Prostate gland (tissue), 2 donors: ENCODE measurements around the gene CTNNAL1.

Experiments
- POLR2A ChIP-seq: fragments of 450-650 bp; IDR thresholded peaks from one replicate; pipeline ENCODE4 v1.6.1; 2016; ENCODE audit warnings: antibody characterized with exemption, mild to moderate bottlenecking
- TF ChIP-seq, protein P1 (sequence below), 4 experiments: fragments of 200-600 bp in 2 of 4; fragments of 450-650 bp in 2 of 4; sonication (generic) in 2 of 4; IDR thresholded peaks; 1 replicate in 3 of 4; 2 replicates in 1 of 4; pipeline ENCODE4 v1.5.1; 2016 to 2019; ENCODE audit warnings: antibody characterized with exemption in 4 of 4, mild to moderate bottlenecking in 2 of 4, moderate library complexity in 2 of 4

DNA sequence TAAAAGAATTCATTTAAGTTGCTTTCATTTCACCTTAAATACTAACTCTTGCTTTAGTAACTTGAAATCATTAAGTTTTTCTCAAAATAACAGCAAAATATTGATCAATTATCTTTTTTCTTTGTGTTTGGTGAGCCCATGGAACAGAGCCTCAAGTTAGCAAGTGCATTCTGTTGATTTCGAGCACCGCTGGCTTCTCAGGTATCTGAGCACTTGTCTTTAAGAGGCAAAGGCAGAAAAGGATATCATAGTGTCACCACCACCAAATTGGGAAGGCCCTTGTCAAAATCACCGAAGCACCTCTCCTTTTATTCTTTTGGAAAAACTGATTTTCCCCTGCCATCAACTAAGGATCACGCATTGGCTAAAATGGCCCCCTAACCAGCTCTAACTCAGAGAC is 17.1 kb upstream of the CTNNAL1 start:
- TF ChIP-seq POLR2A = no peak
- TF ChIP-seq, protein P1, sequence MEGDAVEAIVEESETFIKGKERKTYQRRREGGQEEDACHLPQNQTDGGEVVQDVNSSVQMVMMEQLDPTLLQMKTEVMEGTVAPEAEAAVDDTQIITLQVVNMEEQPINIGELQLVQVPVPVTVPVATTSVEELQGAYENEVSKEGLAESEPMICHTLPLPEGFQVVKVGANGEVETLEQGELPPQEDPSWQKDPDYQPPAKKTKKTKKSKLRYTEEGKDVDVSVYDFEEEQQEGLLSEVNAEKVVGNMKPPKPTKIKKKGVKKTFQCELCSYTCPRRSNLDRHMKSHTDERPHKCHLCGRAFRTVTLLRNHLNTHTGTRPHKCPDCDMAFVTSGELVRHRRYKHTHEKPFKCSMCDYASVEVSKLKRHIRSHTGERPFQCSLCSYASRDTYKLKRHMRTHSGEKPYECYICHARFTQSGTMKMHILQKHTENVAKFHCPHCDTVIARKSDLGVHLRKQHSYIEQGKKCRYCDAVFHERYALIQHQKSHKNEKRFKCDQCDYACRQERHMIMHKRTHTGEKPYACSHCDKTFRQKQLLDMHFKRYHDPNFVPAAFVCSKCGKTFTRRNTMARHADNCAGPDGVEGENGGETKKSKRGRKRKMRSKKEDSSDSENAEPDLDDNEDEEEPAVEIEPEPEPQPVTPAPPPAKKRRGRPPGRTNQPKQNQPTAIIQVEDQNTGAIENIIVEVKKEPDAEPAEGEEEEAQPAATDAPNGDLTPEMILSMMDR (IDR thresholded peaks at IDR 0.05) = no peak
